HG03439 (cell line): ENCODE measurements around the gene BRI3BP.
"Not testable (repeated sequence)": the region's sequence is repeated elsewhere in the genome, so short reads cannot be mapped to it uniquely, and the experiment has no call there.

Experiments
- ATAC-seq: cut with Tn5 transposase; IDR thresholded peaks from one replicate; pipeline ENCODE4 v1.9.1; 2021; ENCODE audit warnings: mild to moderate bottlenecking, moderate library complexity; ENCODE audit not compliant: unreplicated experiment

BRI3BP gene

DNA sequence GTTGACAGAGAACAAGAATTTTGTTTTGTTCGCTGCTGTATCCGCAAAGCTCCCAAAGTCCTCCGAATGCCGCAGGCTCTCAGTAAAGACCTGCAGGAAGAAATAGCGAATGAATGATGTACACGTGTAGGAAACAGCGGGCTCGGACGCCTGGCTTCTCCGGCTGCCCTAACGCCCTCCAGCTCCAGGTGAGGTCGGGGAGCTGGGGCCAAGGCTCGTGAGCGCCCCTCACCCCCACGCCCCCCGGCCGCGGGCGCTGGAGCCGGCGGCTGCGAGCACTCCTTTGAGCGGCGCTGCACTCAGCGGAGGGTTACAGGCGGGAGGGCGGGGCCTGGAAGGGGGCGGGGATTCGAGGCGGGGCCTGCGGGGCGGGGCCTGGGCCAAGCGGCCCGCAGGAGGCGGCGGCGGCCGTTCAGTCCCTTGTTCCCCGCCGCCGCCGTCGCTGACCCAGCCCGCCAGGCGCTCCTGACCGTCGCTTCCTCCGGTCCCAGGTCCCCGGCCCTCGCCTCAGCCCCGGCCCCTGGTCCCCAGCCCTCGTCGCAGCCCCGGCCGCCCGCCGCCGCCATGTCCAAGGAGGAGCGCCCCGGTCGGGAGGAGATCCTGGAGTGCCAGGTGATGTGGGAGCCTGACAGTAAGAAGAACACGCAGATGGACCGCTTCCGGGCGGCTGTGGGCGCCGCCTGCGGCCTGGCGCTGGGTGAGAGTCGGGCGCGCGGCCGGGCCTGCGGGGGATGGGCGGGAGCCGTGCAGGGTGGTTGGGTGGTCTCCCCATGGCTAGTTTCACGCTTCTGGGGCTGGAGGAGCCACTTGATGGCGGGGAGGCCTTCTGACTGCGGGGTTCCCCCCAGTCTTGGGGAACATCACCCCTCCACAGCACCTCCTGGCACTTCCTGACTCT, 71.8 kb downstream of the BRI3BP start, which contains the start of gene AACS:
Gene AACS (plus strand): TSS at position 415 of the 898 bp plus-strand sequence. CDS start 150 bp downstream, at position 565.
- peak; percentile 85 for ATAC-seq

- ATAC-seq, result no peak
Measured at GRCh38 chr12:125065919-125066570, 72.6 kb downstream of the BRI3BP start.

- ATAC-seq, result no peak
Measured at GRCh38 chr12:125068391-125068790, 74.9 kb downstream of the BRI3BP start.

DNA sequence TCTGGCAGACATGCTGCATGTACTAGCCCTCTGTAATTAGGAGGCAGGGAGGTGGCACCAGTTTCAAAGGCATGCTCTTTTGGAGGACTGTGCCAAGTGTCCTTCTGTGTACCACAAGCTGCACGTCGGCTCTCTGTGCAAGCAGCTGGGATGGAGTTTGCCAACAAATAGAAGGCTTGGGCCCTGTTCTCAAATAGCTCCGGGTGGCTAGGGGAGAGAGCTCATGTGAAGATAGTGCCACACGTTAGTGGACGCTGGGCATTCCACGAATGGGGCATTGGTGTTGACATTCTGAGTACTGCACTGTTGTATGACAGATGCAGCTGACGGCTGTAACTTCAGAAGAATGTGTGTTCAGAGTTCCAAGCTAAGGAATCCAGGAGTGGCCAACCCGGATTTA, 76.2 kb downstream of the BRI3BP start:
- ATAC-seq, result no peak

DNA sequence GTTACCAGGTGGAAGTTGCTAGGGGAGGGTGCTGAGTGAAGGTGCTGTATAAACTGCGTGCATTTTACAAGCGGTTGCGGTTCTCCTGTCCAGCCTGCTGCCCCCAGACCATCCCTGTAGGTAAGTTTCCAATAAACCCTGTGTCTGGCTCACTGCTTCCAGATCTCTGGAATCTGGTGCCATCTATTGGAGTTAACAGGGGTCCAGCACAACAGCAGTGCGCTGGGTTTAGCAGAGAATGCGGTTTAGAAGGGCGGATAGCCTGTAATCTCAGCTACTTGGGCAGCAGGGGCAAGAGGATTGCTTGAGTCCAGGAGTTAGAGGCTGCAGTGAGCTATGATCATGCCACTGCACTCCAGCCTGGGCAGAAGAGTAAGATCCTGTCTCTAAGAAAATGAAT, 76.7 kb downstream of the BRI3BP start:
- ATAC-seq, result no peak

DNA sequence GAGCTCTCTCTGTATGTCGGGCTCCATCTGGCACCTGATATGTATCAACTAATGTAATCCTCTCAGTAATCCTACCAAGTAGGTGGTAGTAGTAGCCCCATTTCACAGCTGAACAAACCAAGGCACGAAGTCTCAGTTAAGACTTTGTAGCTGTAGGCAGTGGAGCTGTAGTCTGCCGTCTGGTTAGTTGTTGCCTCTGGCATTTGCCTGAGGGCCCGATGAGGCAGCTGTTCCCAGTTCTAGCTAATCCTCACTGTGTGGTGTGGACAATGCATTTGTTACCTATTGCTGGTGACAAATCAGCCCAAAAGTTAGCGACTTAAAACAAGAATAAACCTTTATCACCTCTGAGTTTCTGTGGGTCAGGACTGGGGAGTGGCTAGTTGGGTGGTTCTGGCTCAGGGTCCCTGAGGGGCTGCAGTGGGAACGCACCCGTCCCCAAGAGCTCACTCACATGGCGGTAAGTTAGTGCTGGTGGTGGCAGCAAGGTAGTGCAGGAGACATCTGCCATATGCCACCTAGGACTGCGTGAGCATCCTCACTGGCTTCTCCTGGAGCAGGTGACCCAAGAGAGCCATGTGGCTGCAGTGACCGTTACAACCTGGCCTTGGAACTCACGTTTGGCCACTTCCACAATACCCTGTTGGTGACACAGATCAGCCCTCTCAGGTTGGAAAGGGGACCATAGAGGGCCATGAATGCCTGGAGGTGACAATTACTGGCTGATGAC, 77.4 kb downstream of the BRI3BP start:
- ATAC-seq, result no peak

- no peak for ATAC-seq
Measured at GRCh38 chr12:125071456-125071855, 78.0 kb downstream of the BRI3BP start.

DNA sequence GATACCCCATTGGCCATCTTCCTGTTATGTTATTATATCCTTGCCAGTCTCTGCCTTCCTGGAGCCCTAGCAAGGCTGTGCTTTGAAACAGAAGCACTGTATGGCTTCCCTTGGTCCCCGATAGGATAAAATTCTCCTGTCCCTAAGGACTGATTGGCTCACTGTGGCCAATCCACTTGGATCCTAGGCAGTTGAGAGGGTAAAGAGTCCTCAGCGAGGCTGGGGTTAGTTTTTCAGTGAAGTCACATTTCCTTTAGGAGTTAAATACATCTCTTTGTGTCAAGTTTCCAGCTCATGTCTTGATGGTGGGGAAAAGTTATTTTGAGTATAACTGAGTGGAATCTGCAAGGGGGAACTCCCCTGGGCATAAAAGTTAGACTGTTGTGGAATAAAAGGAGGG, 79.1 kb downstream of the BRI3BP start:
- ATAC-seq, result no peak

- not testable (repeated sequence) for ATAC-seq
Measured at GRCh38 chr12:125074294-125074693, 80.8 kb downstream of the BRI3BP start.

GRCh38 chr12:125076103-125076502, 82.7 kb downstream of the BRI3BP start:
- no peak for ATAC-seq

DNA sequence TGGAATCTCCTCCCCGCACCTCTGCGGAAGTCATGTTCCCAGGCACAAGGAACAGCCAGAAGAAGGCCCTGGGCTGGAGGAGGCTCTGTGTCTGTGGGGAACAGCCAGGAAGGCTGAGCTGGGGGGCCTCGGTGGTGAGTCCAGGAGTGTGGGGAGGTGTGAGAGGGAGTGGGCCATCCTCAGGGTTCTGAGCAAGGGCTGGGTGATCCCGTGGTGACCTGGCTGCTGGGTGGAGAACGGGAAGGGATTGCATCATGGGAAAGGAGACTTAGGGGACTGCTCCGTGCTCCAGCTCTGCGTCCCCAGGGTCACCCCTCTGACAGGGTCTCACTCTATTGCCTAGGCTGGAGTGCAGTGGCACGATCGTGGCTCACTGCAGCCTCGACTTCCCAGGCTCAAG, 85.6 kb downstream of the BRI3BP start:
- ATAC-seq, result no peak

DNA sequence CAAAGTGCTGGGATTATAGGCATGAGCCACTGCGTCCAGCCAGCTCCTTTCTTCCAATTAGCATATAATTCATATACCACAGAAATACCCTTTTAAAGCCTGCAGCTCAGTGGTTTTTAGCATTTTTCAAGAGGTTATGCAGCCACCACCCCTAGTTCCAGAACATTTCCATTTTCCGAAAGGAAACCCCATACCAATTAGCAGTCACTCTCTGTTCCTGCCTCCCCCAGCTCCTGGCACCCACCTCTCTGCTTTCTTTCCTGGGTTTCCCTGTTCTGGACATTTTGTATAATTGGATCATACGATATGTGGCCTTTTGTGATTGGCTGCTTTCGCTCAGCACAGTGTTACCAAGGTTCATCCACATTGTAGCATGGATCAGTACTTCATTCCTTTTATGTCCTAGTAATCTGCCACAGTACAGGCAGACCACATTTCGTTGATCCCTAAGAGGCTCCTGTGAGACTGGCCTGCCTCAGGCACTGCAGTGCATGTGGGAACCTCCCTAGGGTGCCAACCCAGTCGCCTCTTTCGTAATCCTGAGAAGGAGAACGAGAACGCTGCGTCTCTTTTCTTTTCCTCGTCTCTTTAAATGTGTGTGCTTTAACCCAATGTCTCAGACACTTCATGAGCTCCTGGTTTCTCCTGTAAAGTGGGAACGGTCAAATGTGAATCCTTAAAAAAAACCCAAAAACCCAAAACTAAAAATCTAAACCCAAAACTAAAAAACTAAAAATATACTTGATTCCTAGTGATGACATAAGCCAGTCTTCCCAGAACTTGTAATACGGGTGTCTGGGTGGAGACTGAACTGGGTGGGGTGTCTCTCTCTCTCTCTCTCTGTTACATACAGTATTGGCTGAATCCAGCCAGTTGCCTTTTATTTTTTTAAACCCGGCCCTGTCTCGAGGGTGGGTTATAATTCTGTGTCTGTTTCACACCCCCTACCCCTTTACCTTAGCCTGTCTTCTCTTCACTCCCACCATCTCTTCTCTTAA, 86.5 kb downstream of the BRI3BP start:
- ATAC-seq, result no peak
